AG04449 (cell line): ENCODE measurements around the gene MSI2.

ENCODE experiments used
- CTCF ChIA-PET: fragments of 350-600 bp; formaldehyde crosslinking; extraction: SDS; loops from one replicate; lab custom pipeline; 2021; ENCODE audit warnings: antibody characterized with exemption; lab: Yijun Ruan, JAX
- POLR2A ChIA-PET: fragments of 400-600, 350-600 bp; formaldehyde crosslinking; extraction: SDS; loops from one replicate; lab custom pipeline; 2020; ENCODE audit warnings: antibody characterized with exemption, inconsistent platforms; lab: Yijun Ruan, JAX
- DNase-seq: peaks from one replicate; pipeline ENCODE4 v3.0.0-alpha.2; 2010; ENCODE audit warnings: low read depth, low spot score
- H3K4me3 ChIP-seq: 2 replicates; pipeline ENCODE4 v1.5.1; 2011; ENCODE audit warnings: low read depth, mild to moderate bottlenecking, control low read depth, low read length
- CTCF ChIP-seq: IDR thresholded peaks from one replicate; pipeline ENCODE4 v1.5.1; 2011; ENCODE audit warnings: mild to moderate bottlenecking, moderate library complexity, low read length, control low read depth, inconsistent platforms; ENCODE audit not compliant: insufficient read depth; ENCODE audit errors: missing control alignments

Gene MSI2

DNA sequence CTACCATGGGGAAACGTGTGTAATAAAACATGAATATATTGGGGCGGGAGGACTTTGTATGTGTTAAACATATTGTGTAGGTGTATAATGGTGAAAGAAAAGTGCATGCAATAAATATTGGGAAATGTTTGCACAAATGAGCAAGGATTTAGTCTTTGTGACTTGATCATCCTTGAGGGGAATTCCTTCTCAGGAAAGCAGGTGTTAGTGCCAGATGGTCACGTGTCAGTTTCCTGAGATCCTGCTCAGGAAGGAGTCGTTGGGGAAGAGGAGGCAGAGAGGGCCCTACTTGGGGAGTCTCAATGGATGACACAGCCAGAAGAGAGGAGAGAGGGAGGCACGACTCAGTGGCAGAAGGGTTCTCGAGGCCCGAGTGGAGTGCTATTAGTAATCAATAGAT is 53.2 kb downstream of the MSI2 start:
- ChIA-PET POLR2A (no interaction called here), CTCF (no interaction called here)
- no peak for TF ChIP-seq CTCF
- no peak overlapping the region for H3K4me3 ChIP-seq
- no peak for DNase-seq

DNA sequence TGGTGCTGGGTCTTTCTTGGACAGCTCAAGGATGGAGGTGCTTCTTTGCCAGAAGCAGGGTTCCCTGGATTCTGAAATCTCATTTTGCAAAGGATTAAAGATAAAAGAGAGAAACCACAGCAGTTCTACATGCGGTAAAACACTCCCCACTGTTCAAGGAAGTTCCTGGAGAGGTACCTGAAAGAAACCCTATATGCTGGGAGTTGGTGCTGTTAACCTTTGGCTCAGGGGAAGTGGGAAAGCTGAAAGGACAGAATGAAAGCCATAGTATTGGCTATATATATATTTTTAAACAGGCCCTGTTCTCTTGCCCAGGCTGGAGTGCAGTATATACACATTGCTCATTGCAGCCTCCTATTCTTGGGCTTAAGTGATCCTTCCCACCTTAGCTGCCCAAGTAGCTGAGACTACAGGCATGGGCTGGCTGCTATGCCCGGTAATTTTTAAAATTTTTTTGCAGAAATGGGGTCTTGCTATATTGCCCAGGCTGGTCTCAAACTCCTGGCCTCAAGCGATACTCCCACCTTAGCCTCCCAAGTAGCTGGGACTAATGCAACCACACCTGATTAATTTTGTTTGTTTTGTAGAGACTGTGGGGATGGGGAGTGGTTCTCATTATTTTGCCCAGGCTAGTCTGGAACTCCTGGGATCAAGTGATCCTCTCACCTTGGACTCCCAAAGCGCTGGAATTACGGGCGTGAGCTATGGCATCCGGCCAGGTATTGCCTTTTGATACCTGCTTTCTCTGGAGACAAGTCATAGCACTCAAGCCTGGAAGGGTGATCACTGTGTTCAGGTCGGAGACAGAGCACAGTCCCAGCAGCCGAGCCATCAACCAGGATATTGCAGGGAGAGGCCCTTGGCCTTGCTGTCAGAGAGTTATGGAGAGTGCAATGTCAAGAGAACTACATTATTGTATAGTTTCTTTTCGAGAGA is 55.2 kb downstream of the MSI2 start:
- ChIA-PET CTCF (interaction anchor here (1.4 kb wide), 1 partner anchor 68 kb away, joined by 4 read pairs; no protein-coding TSS in a partner anchor), POLR2A (no interaction called here)
- no peak for TF ChIP-seq CTCF
- DNase-seq = no peak
- no peak overlapping the region for H3K4me3 ChIP-seq

DNA sequence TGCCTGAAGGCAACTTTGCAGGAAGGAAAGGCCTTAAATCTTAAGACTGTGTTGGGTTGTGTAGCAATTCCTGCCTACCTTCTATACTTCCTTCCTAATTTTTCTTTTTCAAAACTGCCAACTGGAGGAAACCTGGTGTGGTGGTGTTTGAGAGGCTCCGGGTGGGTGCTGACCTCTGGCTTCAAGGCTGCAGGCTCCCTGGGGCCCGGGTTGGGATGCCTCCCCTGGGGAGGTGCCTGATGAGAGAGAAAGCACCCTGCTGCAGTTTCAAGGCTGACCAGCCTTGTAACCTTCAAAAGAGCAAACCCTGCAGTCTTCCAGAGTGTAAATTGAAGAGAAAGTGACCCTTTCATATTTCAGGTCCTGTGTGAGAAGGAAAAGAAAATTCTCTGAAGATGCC is 55.9 kb downstream of the MSI2 start:
- no peak overlapping the region for H3K4me3 ChIP-seq
- no peak for TF ChIP-seq CTCF
- no peak for DNase-seq
- ChIA-PET POLR2A (no interaction called here), CTCF (no interaction called here)

GRCh38 chr17:57313097-57313835 is 56.9 kb downstream of the MSI2 start:
- no peak for TF ChIP-seq CTCF
- CTCF ChIA-PET = no interaction called here
- H3K4me3 ChIP-seq = no peak overlapping the region
- POLR2A ChIA-PET = no interaction called here
- no peak for DNase-seq

DNA sequence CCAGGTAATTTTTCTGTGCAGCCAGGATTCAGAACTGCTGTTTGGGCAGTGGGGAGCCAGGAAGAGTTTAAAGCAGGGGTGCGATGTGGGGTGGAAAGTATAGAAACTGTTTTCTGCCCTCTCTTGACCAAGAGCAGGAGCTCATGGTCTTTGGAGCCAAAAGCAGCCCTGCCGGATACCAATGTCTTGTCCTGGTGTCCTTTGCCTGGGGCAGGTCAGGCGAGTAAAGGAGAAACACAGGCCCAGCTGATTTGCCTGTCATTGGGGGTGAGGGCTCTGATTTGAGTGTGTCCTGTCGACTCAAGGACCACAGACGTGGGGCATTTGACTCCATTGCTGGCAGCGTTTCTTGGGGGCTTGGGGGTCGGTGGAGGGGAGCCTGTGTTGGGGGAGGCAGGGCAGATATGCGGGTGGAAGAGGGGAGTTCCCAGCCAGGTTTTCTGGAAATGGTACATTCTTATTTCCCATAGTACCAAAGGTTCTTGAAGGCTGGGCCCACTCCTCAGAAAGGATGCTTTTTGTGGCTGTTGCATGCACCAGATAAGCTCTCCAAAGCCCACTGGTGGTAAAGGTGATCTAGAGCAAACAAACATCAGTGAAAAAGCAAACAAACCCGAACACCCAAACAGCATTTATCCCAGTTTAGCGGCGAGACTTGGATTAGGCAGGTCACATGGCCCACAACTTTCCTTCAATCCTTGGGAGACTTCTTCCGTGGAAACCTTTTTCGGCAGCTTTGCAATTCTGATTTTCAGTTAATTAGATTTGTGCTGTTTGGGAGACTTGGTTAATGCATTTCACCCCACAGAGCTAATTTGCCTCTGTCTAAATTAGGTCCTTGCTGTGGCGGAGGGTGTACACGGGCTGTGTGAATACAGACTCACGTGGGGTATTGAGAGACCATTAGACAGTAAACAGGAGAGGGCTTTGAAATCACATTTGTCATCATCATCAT is 59.0 kb downstream of the MSI2 start:
- no peak for DNase-seq
- POLR2A ChIA-PET = no interaction called here
- TF ChIP-seq CTCF = no peak
- CTCF ChIA-PET = no interaction called here
- no peak overlapping the region for H3K4me3 ChIP-seq
